Naive thymus-derived CD4-positive, alpha-beta T cell (primary cell): Measurements from ENCODE around the gene DNAAF8. TPM values are rescaled to one million over a fixed set of nuclear protein-coding genes. Genes with fewer than 3 reads are reported as not detected.

ENCODE experiments used
- ATAC-seq: fragments of 150-1000 bp; cut with Tn5 transposase; 2 replicates; pipeline ENCODE4 v1.10.0; 2021; ENCODE audit warnings: mild to moderate bottlenecking, moderate library complexity
- CTCF ChIA-PET: fragments of 350-600 bp; sonication (Branson Sonifier 250); formaldehyde crosslinking; loops from one replicate; lab custom pipeline; 2021; ENCODE audit warnings: antibody characterized with exemption; lab: Charles Lee
- POLR2A ChIA-PET: fragments of 350-600 bp; sonication (Branson Sonifier 250); formaldehyde crosslinking; loops from one replicate; lab custom pipeline; 2021; ENCODE audit warnings: antibody characterized with exemption, inconsistent platforms; lab: Charles Lee
- DNase-seq, 9 donors: peaks; one replicate each; pipeline versions ENCODE4 v3.0.0 to v3.0.0-alpha.2; 2020 to 2022; ENCODE audit warnings: mixed read lengths in 1 of 9
- H3K27ac ChIP-seq: one replicate; pipeline ENCODE4 v1.7.0; 2013; ENCODE audit warnings: mild to moderate bottlenecking, low read depth, low read length, moderate library complexity
- H3K27me3 ChIP-seq, 2 donors: one replicate each; pipeline ENCODE4 v1.7.0; 2013; ENCODE audit warnings: low read length in 2 of 2, mild to moderate bottlenecking in 2 of 2, moderate library complexity in 2 of 2; ENCODE audit not compliant: control insufficient read depth in 2 of 2, insufficient read depth in 2 of 2
- H3K36me3 ChIP-seq, 3 experiments: 1 replicate in 2 of 3; 2 replicates in 1 of 3; pipeline ENCODE4 v1.7.0; 2013; ENCODE audit warnings: low read length in 3 of 3, mild to moderate bottlenecking in 3 of 3, moderate library complexity in 1 of 3; ENCODE audit not compliant: insufficient read depth in 3 of 3, control insufficient read depth in 2 of 3
- H3K4me1 ChIP-seq, 2 donors: one replicate each; pipeline ENCODE4 v1.7.0; 2013; ENCODE audit warnings: low read length in 2 of 2, mild to moderate bottlenecking in 2 of 2, moderate library complexity in 1 of 2; ENCODE audit not compliant: control insufficient read depth in 2 of 2, insufficient read depth in 2 of 2
- H3K4me3 ChIP-seq: 2 replicates; pipeline ENCODE4 v1.7.0; 2013; ENCODE audit warnings: mild to moderate bottlenecking, low read length
- H3K9me3 ChIP-seq, 3 experiments: 1 replicate in 2 of 3; 2 replicates in 1 of 3; pipeline ENCODE4 v1.7.0; 2013; ENCODE audit warnings: low read length in 3 of 3; ENCODE audit not compliant: control insufficient read depth in 2 of 3
- H3K27ac Mint-ChIP-seq, 9 donors: one replicate each; pipeline ENCODE4 v1.8.0; 2020 to 2022; ENCODE audit warnings: mixed read lengths in 9 of 9, mild to moderate bottlenecking in 8 of 9, moderate library complexity in 5 of 9, inconsistent platforms in 2 of 9
- H3K27me3 Mint-ChIP-seq, 5 donors: one replicate each; pipeline ENCODE4 v1.8.0; 2021 to 2022; ENCODE audit warnings: mixed read lengths in 5 of 5, mild to moderate bottlenecking in 1 of 5
- H3K36me3 Mint-ChIP-seq, 5 donors: one replicate each; pipeline ENCODE4 v1.8.0; 2020 to 2022; ENCODE audit warnings: mixed read lengths in 5 of 5, mild to moderate bottlenecking in 3 of 5, inconsistent platforms in 1 of 5
- H3K4me1 Mint-ChIP-seq, 7 donors: one replicate each; pipeline ENCODE4 v1.8.0; 2020 to 2022; ENCODE audit warnings: mixed read lengths in 7 of 7, mild to moderate bottlenecking in 3 of 7, inconsistent platforms in 1 of 7
- H3K4me3 Mint-ChIP-seq, 10 donors: one replicate each; pipeline ENCODE4 v1.8.0; 2020 to 2022; ENCODE audit warnings: mild to moderate bottlenecking in 10 of 10, mixed read lengths in 10 of 10, moderate library complexity in 6 of 10, inconsistent platforms in 2 of 10
- H3K9me3 Mint-ChIP-seq, 11 donors: one replicate each; pipeline ENCODE4 v1.8.0; 2020 to 2022; ENCODE audit warnings: mixed read lengths in 11 of 11, mild to moderate bottlenecking in 4 of 11, inconsistent platforms in 1 of 11, moderate library complexity in 1 of 11
- intact Hi-C, 2 donors: fragments of 100-400 bp; cut with micrococcal nuclease; formaldehyde crosslinking; loops; one replicate each; pipeline ENCODE4 v1.15.1; 2023
- polyA plus RNA-seq, 2 donors: library from polyadenylated mRNA; unstranded; fragments of 300-500 nt; fragmentation: Illumina TruSeq; gene quantifications; one replicate each; pipeline ENCODE4 v1.2.3, GENCODE V29; 2021
- total RNA-seq, 6 experiments: library from RNA in 5 of 6; stranded (reverse) in 5 of 6; gene quantifications; 1 replicate in 5 of 6; 2 replicates in 1 of 6; pipeline ENCODE4 v1.2.3 and lab custom pipeline; 2021 to 2026

The DNAAF8 gene
- total and polyA plus RNA-seq, 7 experiments from 2014 or later: 0.11 to 0.57 (median 0.29) TPM; not detected in 1

GRCh38 chr16:4687416-4687815 is 46.9 kb upstream of the DNAAF8 start:
- ATAC-seq (no peak), DNase-seq (no peak)
- ChIA-PET CTCF (no interaction called here), POLR2A (interaction anchor here (0.5 kb wide), 1 partner anchor 61 kb away, joined by 3 read pairs; no protein-coding TSS in a partner anchor)
- H3K27ac ChIP-seq: no peak overlapping the region
- H3K4me3 ChIP-seq: no peak overlapping the region
- Mint-ChIP-seq H3K4me1 (peaks cover 0 to 13% (median 5%) of the 10 kb centered on the region in 7 donors), H3K27me3 (no peaks in the 10 kb centered on the region), H3K27ac (peak overlapping the region in 1 of 9 donors; percentile 25), H3K36me3 (peaks cover 0 to 2% (median 0%) of the 10 kb centered on the region in 5 donors), H3K9me3 (no peaks in the 10 kb centered on the region), H3K4me3 (no peak overlapping the region)
- intact Hi-C loops: no loop called here
- no peaks in the 10 kb centered on the region for H3K9me3 ChIP-seq
- H3K27me3 ChIP-seq: no peaks in the 10 kb centered on the region
- peaks cover 0 to 78% (median 0%) of the 10 kb centered on the region in 3 experiments for H3K36me3 ChIP-seq
- H3K4me1 ChIP-seq: peaks cover under 1 to 3% of the 10 kb centered on the region in 2 donors

GRCh38 chr16:4687946-4688673 is 46.2 kb upstream of the DNAAF8 start:
- Histone ChIP-seq H3K27me3 (no peaks in the 10 kb centered on the region), H3K27ac (no peak overlapping the region), H3K9me3 (no peaks in the 10 kb centered on the region), H3K4me1 (peaks cover 6 to 10% of the 10 kb centered on the region in 2 donors), H3K36me3 (peaks cover 0 to 71% (median 0%) of the 10 kb centered on the region in 3 experiments), H3K4me3 (no peak overlapping the region)
- H3K9me3 Mint-ChIP-seq: no peaks in the 10 kb centered on the region
- peaks cover 0 to 2% (median 0%) of the 10 kb centered on the region in 5 donors for H3K36me3 Mint-ChIP-seq
- intact Hi-C loops: no loop called here
- H3K27me3 Mint-ChIP-seq: no peaks in the 10 kb centered on the region
- no peak overlapping the region for H3K27ac Mint-ChIP-seq
- ATAC-seq (no peak), DNase-seq (no peak)
- ChIA-PET POLR2A (no interaction called here), CTCF (no interaction called here)
- no peak overlapping the region for H3K4me3 Mint-ChIP-seq
- peaks cover 0 to 16% (median 7%) of the 10 kb centered on the region in 7 donors for H3K4me1 Mint-ChIP-seq

GRCh38 chr16:4688674-4689045 is 45.7 kb upstream of the DNAAF8 start:
- peaks cover 0 to 16% (median 7%) of the 10 kb centered on the region in 7 donors for H3K4me1 Mint-ChIP-seq
- ATAC-seq (no peak), DNase-seq (no peak)
- POLR2A ChIA-PET: no interaction called here
- Histone ChIP-seq H3K4me1 (peaks cover 6 to 10% of the 10 kb centered on the region in 2 donors), H3K36me3 (peaks cover 0 to 67% (median 0%) of the 10 kb centered on the region in 3 experiments), H3K27ac (no peak overlapping the region), H3K4me3 (no peak overlapping the region), H3K27me3 (no peaks in the 10 kb centered on the region), H3K9me3 (no peaks in the 10 kb centered on the region)
- H3K27ac Mint-ChIP-seq: no peak overlapping the region
- CTCF ChIA-PET: no interaction called here
- H3K9me3 Mint-ChIP-seq: no peaks in the 10 kb centered on the region
- H3K27me3 Mint-ChIP-seq: no peaks in the 10 kb centered on the region
- H3K4me3 Mint-ChIP-seq: no peak overlapping the region
- H3K36me3 Mint-ChIP-seq: peaks cover 0 to 3% (median 0%) of the 10 kb centered on the region in 5 donors
- intact Hi-C loops: no loop called here

GRCh38 chr16:4689091-4689671 is 45.2 kb upstream of the DNAAF8 start:
- no peak overlapping the region for H3K27ac ChIP-seq
- ATAC-seq: no peak
- H3K27ac Mint-ChIP-seq: no peak overlapping the region
- H3K4me3 ChIP-seq: no peak overlapping the region
- ChIA-PET POLR2A (no interaction called here), CTCF (no interaction called here)
- DNase-seq: no peak
- H3K4me3 Mint-ChIP-seq: no peak overlapping the region
- H3K27me3 ChIP-seq: no peaks in the 10 kb centered on the region
- H3K4me1 Mint-ChIP-seq: peaks cover 0 to 16% (median 7%) of the 10 kb centered on the region in 7 donors
- no peaks in the 10 kb centered on the region for H3K27me3 Mint-ChIP-seq
- intact Hi-C loops: no loop called here
- no peaks in the 10 kb centered on the region for H3K9me3 Mint-ChIP-seq
- peaks cover 0 to 66% (median 0%) of the 10 kb centered on the region in 3 experiments for H3K36me3 ChIP-seq
- H3K4me1 ChIP-seq: peaks cover 6 to 10% of the 10 kb centered on the region in 2 donors
- H3K9me3 ChIP-seq: no peaks in the 10 kb centered on the region
- peaks cover 0 to 3% (median 0%) of the 10 kb centered on the region in 5 donors for H3K36me3 Mint-ChIP-seq

GRCh38 chr16:4689864-4690704 is 44.3 kb upstream of the DNAAF8 start:
- no peaks in the 10 kb centered on the region for H3K9me3 Mint-ChIP-seq
- peak overlapping the region in 1 of 10 donors; percentile 39 for H3K4me3 Mint-ChIP-seq
- DNase-seq (no peak), ATAC-seq (no peak)
- peaks cover under 1 to 18% (median 8%) of the 10 kb centered on the region in 7 donors for H3K4me1 Mint-ChIP-seq
- H3K27ac ChIP-seq: no peak overlapping the region
- peaks cover 13 to 14% of the 10 kb centered on the region in 2 donors for H3K4me1 ChIP-seq
- peaks cover 0 to 61% (median 0%) of the 10 kb centered on the region in 3 experiments for H3K36me3 ChIP-seq
- peaks cover 0 to 3% (median 0%) of the 10 kb centered on the region in 5 donors for H3K36me3 Mint-ChIP-seq
- no peaks in the 10 kb centered on the region for H3K9me3 ChIP-seq
- H3K27ac Mint-ChIP-seq: peak overlapping the region in 3 of 9 donors; percentile 31 to 55 (median 39)
- no peaks in the 10 kb centered on the region for H3K27me3 ChIP-seq
- no peaks in the 10 kb centered on the region for H3K27me3 Mint-ChIP-seq
- ChIA-PET POLR2A (interaction anchor here (0.5 kb wide), 1 partner anchor 1617 kb away, joined by 3 read pairs; no protein-coding TSS in a partner anchor), CTCF (interaction anchor here (0.6 kb wide), 1 partner anchor 49 kb away, joined by 3 read pairs; no protein-coding TSS in a partner anchor)
- intact Hi-C loops: loop anchor here in 1 of 2 donors (10.0 kb wide), 2 partner anchors 265 to 335 kb away; partner anchors contain the start of genes PAM16 and SEC14L5
- no peak overlapping the region for H3K4me3 ChIP-seq
